SK-N-SH treated with all-trans-retinoic acid at 6 μM for 48 hours (cell line): ENCODE measurements around the gene INSYN1.

ENCODE experiments used
- ATAC-seq: fragments of 200-7000 bp; cut with Tn5 transposase; 3 replicates; pipeline ENCODE4 v1.9.1; 2020; ENCODE audit warnings: mild to moderate bottlenecking, moderate library complexity
- ARNTL ChIP-seq: fragments of 450-650 bp; formaldehyde crosslinking; IDR thresholded peaks from 2 replicates; pipeline ENCODE4 v1.5.0; 2020; ENCODE audit warnings: low read depth, mild to moderate bottlenecking, moderate library complexity, borderline replicate concordance
- CREB5 ChIP-seq: fragments of 250-450 bp; sonication (Bioruptor Pico); IDR thresholded peaks from 2 replicates; pipeline ENCODE4 v1.5.1; 2020; ENCODE audit warnings: low read depth, mild to moderate bottlenecking, moderate library complexity
- CSDC2 ChIP-seq: fragments of 250-450 bp; sonication (Bioruptor Pico); IDR thresholded peaks from 2 replicates; pipeline ENCODE4 v1.5.0; 2020; ENCODE audit warnings: mild to moderate bottlenecking, moderate library complexity
- ESRRG ChIP-seq: fragments of 250-450 bp; sonication (Bioruptor Pico); IDR thresholded peaks from 2 replicates; pipeline ENCODE4 v1.6.1; 2021; ENCODE audit warnings: mild to moderate bottlenecking
- GLIS3 ChIP-seq: fragments of 250-450 bp; sonication (Bioruptor Pico); IDR thresholded peaks from 2 replicates; pipeline ENCODE4 v1.5.0; 2020; ENCODE audit warnings: mild to moderate bottlenecking, moderate library complexity
- ISL1 ChIP-seq: fragments of 250-450 bp; sonication (Bioruptor Pico); IDR thresholded peaks from 2 replicates; pipeline ENCODE4 v2.1.2; 2022; ENCODE audit warnings: mild to moderate bottlenecking, moderate library complexity
- PATZ1 ChIP-seq: fragments of 250-450 bp; sonication (Bioruptor Pico); IDR thresholded peaks from 2 replicates; pipeline ENCODE4 v1.8.0; 2020; ENCODE audit warnings: mild to moderate bottlenecking, moderate library complexity, borderline replicate concordance
- POU6F1 ChIP-seq: fragments of 250-450 bp; sonication (Bioruptor Pico); IDR thresholded peaks from 2 replicates; pipeline ENCODE4 v1.8.0; 2021; ENCODE audit warnings: low read depth, mild to moderate bottlenecking, moderate library complexity, borderline replicate concordance
- PPARA ChIP-seq: fragments of 250-450 bp; sonication (Bioruptor Pico); IDR thresholded peaks from 2 replicates; pipeline ENCODE4 v1.5.0; 2020; ENCODE audit warnings: mild to moderate bottlenecking, borderline replicate concordance
- RARB ChIP-seq: fragments of 250-450 bp; sonication (Bioruptor Pico); IDR thresholded peaks from 2 replicates; pipeline ENCODE4 v1.8.0; 2021; ENCODE audit warnings: mild to moderate bottlenecking, moderate library complexity
- SNAI2 ChIP-seq: fragments of 250-450 bp; sonication (Bioruptor Pico); IDR thresholded peaks from 2 replicates; pipeline ENCODE4 v1.5.0; 2020; ENCODE audit warnings: mild to moderate bottlenecking, moderate library complexity
- TCF4 ChIP-seq: fragments of 250-450 bp; sonication (Bioruptor Pico); IDR thresholded peaks from 2 replicates; pipeline ENCODE4 v1.8.0; 2021; ENCODE audit warnings: mild to moderate bottlenecking, moderate library complexity, borderline replicate concordance
- ZC3H10 ChIP-seq: fragments of 250-450 bp; sonication (Bioruptor Pico); IDR thresholded peaks from 2 replicates; pipeline ENCODE4 v1.5.1; 2021; ENCODE audit warnings: mild to moderate bottlenecking, moderate library complexity
- ZFP3 ChIP-seq: fragments of 250-450 bp; sonication (Bioruptor Pico); IDR thresholded peaks from 2 replicates; pipeline ENCODE4 v1.5.0; 2020; ENCODE audit warnings: mild to moderate bottlenecking, moderate library complexity
- ZFP30 ChIP-seq: fragments of 450-650 bp; formaldehyde crosslinking; IDR thresholded peaks from 2 replicates; pipeline ENCODE4 v1.5.0; 2022; ENCODE audit warnings: mild to moderate bottlenecking, moderate library complexity
- ZNF565 ChIP-seq: fragments of 450-650 bp; formaldehyde crosslinking; conservative IDR thresholded peaks from 2 replicates; pipeline ENCODE4 v1.5.0; 2020; ENCODE audit warnings: low read depth, mild to moderate bottlenecking, moderate library complexity
- ZNF70 ChIP-seq: fragments of 450-650 bp; formaldehyde crosslinking; IDR thresholded peaks from 2 replicates; pipeline ENCODE4 v1.5.0; 2020; ENCODE audit warnings: mild to moderate bottlenecking, moderate library complexity
- TF ChIP-seq, protein P1 (sequence below): fragments of 250-450 bp; sonication (Bioruptor Pico); IDR thresholded peaks from 2 replicates; pipeline ENCODE4 v1.5.1; 2021; ENCODE audit warnings: mild to moderate bottlenecking, moderate library complexity
- TF ChIP-seq, protein P2 (sequence below): fragments of 250-450 bp; sonication (Bioruptor Pico); IDR thresholded peaks from 2 replicates; pipeline ENCODE4 v1.5.0; 2020; ENCODE audit warnings: mild to moderate bottlenecking, moderate library complexity

Gene INSYN1

DNA sequence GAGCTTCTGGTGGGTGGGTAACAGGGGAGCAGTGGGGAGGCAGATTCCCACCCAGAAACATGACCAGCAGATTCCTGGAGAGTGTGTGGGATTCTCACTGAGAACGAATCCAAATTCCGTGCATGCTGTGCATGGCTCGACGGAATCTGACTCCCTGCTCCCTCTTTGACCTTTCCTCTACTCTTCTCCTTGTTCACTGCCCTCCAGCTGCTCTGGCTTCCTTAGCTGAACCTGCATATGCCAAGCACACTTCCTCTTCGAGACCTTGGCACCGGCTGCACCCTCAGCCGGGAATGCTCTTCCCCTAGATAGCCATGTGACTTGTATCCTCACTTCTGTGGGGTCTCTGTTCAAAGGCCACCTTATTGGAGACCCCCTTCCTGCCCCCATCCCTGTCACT is 6.3 kb downstream of the INSYN1 start:
- peak; percentile 24; the same call in 2 of the 3 replicates for ATAC-seq
- no peak for TF ChIP-seq PATZ1 (CRISPR knock-in tag)
- no peak for TF ChIP-seq POU6F1 (CRISPR knock-in tag)
- no peak for TF ChIP-seq CREB5
- no peak for TF ChIP-seq ZFP30 (CRISPR knock-in tag)
- TF ChIP-seq ZNF565 = no peak
- TF ChIP-seq ZFP3 (CRISPR knock-in tag) = no peak
- no peak for TF ChIP-seq ISL1 (CRISPR knock-in tag)
- TF ChIP-seq ZNF70 (CRISPR knock-in tag) = no peak
- TF ChIP-seq SNAI2 (CRISPR knock-in tag) = no peak
- no peak for TF ChIP-seq ARNTL
- no peak for TF ChIP-seq GLIS3 (CRISPR knock-in tag)

GRCh38 chr15:73746261-73746660 is 6.9 kb downstream of the INSYN1 start:
- no peak for ATAC-seq
- no peak for TF ChIP-seq ISL1 (CRISPR knock-in tag)
- no peak for TF ChIP-seq ZNF565
- TF ChIP-seq ESRRG (CRISPR knock-in tag) = no peak
- TF ChIP-seq TCF4 (CRISPR knock-in tag) = no peak
- TF ChIP-seq GLIS3 (CRISPR knock-in tag) = no peak
- no peak for TF ChIP-seq RARB (CRISPR knock-in tag)
- TF ChIP-seq, all 23 proteins: peak for 0

- no peak for ATAC-seq
Observed at GRCh38 chr15:73745073-73745472, 8.1 kb downstream of the INSYN1 start.

GRCh38 chr15:73744293-73744692 is 8.9 kb downstream of the INSYN1 start:
- ATAC-seq = no peak
- TF ChIP-seq CSDC2 (CRISPR knock-in tag) = no peak
- no peak for TF ChIP-seq ZFP30 (CRISPR knock-in tag)
- TF ChIP-seq ISL1 (CRISPR knock-in tag) = no peak
- TF ChIP-seq TCF4 (CRISPR knock-in tag) = no peak
- TF ChIP-seq ZC3H10 (CRISPR knock-in tag) = no peak
- no peak for TF ChIP-seq POU6F1 (CRISPR knock-in tag)
- no peak for TF ChIP-seq PPARA (CRISPR knock-in tag)

More at GRCh38 chr15:73745073-73745472, 8.1 kb downstream of the INSYN1 start:
- no peak for TF ChIP-seq CSDC2 (CRISPR knock-in tag)
- TF ChIP-seq GLIS3 (CRISPR knock-in tag) = no peak
- TF ChIP-seq, protein P1, sequence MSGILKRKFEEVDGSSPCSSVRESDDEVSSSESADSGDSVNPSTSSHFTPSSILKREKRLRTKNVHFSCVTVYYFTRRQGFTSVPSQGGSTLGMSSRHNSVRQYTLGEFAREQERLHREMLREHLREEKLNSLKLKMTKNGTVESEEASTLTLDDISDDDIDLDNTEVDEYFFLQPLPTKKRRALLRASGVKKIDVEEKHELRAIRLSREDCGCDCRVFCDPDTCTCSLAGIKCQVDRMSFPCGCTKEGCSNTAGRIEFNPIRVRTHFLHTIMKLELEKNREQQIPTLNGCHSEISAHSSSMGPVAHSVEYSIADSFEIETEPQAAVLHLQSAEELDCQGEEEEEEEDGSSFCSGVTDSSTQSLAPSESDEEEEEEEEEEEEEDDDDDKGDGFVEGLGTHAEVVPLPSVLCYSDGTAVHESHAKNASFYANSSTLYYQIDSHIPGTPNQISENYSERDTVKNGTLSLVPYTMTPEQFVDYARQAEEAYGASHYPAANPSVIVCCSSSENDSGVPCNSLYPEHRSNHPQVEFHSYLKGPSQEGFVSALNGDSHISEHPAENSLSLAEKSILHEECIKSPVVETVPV (CRISPR knock-in tag) = no peak
- TF ChIP-seq TCF4 (CRISPR knock-in tag) = no peak
- TF ChIP-seq PPARA (CRISPR knock-in tag) = no peak
- no peak for TF ChIP-seq ESRRG (CRISPR knock-in tag)
- TF ChIP-seq, all 23 proteins: peak for 0

DNA sequence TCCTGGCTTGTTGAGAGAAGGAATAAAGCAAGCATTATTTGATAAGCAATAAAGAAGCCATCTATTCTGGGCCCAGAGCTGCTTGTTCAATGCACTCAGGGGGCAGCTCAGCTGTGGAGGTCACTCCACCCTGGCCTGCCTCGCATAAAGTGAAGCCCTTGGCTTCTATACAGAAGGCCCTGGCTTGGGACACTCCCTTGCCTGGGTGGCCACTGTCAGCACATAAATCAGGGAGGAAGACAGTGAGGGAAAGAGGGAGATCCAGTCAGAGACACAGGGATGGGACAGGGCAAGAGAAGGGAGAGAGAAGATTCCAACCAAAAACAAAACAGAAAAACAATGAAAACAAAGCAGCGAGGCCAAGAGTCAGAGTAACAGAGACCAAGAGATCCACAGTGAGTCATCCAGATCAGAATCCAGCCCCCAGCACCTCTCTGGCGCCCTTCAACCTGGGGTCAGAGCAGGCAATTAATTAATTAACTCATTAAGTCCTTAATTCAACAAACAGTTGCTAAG is 11.8 kb downstream of the INSYN1 start:
- no peak for ATAC-seq
- no peak for TF ChIP-seq ZFP30 (CRISPR knock-in tag)
- TF ChIP-seq CSDC2 (CRISPR knock-in tag) = no peak
- no peak for TF ChIP-seq RARB (CRISPR knock-in tag)
- no peak for TF ChIP-seq TCF4 (CRISPR knock-in tag)
- TF ChIP-seq ZNF565 = no peak
- TF ChIP-seq, protein P2, sequence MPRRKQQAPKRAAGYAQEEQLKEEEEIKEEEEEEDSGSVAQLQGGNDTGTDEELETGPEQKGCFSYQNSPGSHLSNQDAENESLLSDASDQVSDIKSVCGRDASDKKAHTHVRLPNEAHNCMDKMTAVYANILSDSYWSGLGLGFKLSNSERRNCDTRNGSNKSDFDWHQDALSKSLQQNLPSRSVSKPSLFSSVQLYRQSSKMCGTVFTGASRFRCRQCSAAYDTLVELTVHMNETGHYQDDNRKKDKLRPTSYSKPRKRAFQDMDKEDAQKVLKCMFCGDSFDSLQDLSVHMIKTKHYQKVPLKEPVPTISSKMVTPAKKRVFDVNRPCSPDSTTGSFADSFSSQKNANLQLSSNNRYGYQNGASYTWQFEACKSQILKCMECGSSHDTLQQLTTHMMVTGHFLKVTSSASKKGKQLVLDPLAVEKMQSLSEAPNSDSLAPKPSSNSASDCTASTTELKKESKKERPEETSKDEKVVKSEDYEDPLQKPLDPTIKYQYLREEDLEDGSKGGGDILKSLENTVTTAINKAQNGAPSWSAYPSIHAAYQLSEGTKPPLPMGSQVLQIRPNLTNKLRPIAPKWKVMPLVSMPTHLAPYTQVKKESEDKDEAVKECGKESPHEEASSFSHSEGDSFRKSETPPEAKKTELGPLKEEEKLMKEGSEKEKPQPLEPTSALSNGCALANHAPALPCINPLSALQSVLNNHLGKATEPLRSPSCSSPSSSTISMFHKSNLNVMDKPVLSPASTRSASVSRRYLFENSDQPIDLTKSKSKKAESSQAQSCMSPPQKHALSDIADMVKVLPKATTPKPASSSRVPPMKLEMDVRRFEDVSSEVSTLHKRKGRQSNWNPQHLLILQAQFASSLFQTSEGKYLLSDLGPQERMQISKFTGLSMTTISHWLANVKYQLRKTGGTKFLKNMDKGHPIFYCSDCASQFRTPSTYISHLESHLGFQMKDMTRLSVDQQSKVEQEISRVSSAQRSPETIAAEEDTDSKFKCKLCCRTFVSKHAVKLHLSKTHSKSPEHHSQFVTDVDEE (CRISPR knock-in tag) = no peak
